Measurements from ENCODE around the gene MDM4.
"Not testable (repeated sequence)": the region's sequence is repeated elsewhere in the genome, so short reads cannot be mapped to it uniquely, and the experiment has no call there.

The MDM4 gene, protein sequence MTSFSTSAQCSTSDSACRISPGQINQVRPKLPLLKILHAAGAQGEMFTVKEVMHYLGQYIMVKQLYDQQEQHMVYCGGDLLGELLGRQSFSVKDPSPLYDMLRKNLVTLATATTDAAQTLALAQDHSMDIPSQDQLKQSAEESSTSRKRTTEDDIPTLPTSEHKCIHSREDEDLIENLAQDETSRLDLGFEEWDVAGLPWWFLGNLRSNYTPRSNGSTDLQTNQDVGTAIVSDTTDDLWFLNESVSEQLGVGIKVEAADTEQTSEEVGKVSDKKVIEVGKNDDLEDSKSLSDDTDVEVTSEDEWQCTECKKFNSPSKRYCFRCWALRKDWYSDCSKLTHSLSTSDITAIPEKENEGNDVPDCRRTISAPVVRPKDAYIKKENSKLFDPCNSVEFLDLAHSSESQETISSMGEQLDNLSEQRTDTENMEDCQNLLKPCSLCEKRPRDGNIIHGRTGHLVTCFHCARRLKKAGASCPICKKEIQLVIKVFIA

DNA sequence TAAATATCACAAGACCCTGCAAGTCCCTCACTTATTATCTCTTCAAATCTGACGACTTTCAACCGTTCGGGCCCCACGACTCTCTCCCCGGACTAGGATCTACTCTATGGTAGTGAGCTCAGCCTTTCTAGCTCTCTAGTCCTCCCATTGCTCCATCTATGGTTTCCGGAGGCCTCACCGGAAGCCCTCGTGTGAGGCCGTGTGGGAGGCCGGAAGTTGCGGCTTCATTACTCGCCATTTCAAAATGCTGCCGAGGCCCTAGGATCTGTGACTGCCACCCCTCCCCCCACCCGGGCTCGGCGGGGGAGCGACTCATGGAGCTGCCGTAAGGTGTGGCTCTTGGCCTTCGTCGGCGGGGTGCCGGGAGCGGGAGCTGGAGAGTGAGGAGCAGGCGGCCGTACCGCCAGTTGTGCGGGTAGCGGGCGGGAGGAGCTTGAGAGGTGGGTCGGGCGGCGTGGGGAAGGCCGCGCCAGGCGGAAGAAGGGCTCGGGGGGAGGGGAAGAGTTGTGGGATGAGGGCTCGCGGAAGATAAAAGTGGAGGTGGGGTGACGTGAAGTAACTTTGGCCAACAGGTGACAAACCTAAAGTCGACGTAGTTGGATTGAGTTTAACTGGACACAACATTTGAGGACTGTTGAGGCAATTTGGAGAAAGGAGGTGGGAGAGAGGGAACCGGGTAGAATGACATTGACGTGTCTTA, at the start of gene MDM4:
Gene MDM4 (plus strand): TSS at position 227 of the 700 bp plus-strand sequence. CDS start 9,113 bp downstream, outside the sequence.
- peak; percentile 77 to 88 (median 84) for DNase-seq

DNA sequence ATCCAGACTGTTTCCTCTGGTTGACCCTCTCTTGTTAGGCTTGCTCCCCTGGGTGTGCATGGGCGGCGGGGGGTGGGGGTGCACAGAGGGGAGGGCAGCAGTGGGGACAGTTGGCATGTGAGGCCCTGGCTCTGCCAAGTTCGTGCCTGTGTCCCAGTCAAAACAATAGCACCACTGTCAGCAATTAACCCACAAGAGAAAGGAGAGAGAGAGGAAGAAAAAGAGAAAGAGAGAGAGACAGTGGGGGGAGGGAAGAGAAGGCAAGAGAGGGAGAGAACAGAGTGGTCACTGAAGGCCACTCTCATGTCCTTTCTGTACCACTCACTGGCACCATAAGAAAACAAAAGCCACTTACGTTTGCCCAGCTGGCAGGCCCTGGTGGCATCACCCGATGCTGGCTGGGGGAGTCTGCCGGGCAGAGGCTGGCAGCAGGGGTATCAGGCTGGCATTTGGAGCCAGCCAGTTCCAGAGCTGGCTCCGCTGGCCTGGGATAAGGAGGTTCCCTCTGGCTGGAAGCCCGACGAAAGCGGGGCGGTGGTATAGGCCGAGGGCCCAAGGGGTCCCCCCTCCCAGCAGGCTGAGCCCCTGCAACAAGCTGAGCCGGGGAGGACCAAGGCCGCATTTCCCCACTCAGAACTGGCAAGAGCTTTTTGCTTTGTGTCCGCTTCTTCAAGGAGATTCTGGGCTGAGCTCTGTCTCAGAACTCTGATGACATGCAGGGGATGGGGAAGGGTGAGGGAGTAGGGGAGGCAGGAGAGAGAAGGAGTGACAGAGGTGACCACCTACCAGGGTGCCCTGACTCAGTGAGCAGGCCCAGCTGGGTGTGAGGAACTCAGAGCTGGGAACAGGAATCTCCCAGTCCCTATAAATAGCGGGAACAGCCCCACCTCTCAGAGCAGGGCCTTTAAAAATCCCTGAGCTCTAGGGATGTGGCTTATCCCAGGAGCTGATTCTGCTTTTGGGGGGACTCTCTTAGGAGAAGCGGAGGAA, 49.5 kb upstream of the MDM4 start:
- no peak for DNase-seq

DNA sequence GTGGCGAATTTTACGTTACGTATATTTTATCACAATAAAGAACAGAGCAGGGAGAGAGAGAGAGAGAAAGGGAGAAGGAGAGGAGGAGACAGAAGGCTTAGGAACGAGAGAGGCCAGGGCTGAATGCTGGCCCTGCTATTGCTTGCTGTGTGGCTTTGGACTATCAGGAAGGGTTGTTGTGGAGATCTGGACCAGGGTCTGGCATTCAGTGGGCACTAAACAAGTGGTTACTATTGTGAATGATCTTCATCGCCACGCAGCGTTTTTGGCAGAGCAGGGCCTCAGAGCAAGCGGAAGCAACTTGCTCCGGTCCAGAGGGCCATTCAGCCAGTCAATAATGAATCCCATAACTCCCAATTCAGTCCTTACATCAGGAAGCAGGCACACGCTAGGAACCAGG, 48.0 kb upstream of the MDM4 start:
- DNase-seq, result no peak

DNA sequence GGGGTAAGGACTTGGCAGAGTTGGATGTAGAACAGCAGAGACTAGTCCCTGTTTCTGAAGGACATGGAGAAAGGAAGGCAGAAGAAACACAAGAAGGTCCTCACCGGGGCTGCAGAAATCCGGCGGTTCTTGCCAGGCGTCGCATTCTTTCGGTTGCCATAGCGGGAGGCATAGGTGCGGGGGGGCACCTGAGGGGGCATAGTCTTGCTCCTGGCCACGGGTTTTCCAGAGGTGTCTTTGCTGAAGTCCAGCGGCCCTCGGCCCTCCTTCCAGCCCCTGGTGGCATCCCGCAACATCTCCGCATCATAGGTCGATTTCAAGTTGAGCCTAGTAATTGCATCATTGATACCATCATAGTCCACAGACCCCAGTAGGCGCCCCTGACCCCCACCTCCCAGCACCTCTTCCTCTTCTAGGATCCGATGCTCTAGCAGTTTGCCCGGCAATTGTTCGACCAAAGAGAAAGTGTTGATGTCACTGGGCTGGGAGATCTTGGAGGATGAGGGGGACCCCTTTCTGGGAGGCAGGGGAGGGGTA, 47.4 kb upstream of the MDM4 start:
- no peak for DNase-seq

DNA sequence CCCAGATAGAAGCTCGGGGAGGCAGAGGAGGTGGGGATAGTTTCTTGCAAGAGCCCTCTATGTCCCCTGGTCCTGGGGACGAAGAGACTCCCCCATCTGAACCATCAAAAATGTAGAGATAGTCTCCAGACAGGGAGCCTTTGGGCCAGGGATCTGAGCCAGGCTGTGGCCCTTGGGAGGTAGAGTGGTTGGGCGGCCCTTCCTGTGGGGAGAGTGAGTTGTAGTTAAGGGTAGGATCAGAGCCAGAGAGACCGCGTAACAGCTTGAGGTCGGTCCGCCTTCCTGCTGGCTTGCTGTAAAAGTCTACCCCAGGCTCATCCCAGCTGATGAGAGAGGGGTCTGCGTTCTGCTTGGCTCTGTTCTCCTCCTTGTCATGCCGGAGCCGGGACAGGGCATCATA, 46.9 kb upstream of the MDM4 start:
- no peak for DNase-seq

DNA sequence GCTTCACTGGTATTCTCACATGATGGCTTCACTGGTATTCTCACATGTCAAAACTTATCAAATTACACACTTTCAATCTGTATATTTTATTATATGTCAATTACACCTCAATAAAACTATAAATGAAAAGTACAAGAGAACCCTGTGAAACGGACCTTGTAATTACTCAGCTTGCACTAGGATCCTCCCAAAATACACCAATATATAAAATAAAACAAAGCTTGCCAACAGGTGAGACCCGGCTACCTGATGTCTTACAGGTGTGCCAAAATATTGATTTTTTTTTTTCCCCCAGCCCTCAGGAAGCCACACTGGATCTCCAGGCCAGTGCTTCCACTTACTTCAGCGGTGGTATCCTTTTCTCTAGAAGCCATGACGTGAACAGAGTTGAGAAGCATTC, 44.5 kb upstream of the MDM4 start:
- no peak for DNase-seq

DNA sequence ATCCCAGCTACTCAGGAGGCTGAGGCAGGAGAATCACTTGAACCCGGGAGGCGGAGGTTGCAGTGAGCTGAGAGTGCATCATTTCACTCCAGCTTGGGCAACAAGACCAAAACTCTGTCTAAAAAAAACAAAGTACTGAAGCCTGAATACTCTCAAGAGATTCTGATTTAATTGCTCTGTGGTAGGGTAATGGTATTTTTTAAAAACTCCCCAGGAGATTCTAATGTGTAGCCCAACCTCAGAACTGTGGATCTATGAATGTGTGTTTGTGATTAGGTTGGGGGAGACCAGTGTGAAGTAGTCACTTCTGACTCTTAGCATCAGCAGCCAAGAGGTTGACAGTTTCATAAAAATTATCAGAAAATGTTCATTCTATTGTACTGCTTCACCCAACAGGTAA, 43.5 kb upstream of the MDM4 start:
- DNase-seq, result no peak

DNA sequence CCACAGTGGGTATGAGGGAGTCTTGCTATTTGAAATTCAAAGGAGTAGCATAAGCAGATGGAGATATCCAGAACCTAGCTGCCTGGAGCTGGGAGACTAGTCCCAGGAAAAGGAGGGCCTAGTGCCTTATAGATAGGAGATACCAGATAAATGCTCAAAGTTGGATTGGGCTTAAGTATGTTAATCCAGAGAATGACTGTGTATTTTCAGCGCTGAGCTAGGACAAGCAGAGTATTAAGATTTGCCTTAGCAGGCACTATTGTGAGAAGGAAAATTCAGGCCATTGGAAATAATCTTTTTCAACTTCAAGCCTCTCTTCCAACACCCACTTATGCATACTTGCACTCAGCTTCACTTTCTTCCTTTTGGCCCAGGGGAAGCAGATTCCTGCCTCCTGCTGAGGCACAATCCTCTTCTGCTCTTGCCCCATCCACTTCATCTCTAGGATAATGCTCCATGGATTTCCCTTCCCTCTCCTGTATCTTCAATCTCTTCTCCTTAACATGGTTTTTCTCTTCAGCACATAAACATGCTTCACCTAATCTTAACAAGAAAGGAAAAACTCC, 42.7 kb upstream of the MDM4 start:
- no peak for DNase-seq

DNA sequence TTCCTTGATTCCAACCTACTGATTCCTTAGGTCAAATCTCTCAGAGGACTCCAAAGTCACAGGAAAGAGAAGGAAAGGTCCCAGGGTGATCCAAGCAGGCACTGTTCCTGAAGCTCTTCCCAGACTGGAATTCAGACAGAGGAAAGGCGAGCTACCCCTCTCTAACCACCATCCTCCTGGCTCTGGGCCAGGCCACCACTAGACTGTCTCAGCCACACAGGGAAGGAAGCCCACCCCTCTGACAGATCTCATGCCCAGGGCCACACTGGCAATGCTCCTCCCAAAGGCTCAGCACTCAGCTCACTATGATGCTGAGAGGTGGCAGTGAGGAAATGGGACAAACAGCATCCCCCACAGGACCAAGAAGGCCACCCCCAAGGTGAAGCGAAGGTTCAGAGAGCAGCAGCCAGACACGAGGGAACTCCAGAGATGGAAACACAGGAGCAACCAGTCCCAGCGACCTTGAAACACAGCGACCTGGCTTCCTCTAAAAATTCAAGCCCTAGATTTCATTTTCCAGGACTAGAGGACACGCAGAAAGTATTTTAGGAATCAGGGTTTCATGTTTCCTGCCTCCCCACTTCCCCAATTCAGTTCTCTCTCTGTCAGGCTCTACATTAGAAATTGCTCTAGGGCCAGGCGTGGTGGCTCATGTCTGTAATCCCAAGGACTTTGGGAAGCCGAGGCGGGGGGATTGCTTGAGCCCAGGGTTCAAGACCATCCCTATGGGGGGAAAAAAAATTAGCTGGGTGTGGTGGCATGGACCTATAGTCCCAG, 40.4 kb upstream of the MDM4 start:
- no peak for DNase-seq

DNA sequence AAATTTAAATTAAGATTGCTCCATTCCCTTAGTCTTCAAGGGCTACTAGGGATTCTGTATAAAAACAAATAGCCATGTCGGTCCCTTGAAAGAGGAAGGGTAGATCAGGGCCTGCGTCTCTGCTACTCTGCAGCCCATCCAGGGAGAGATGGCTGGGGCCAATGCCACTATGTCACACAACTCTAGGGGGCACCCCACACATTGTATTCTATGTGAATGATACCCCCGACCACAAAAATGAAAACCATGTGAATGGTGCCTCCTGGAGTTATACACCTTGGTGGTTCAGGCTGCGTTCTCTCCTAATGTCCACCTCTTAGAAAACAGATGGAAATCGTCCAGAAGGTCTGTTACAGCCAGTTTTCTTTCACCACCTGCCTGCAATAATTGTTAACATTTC, 39.6 kb upstream of the MDM4 start:
- no peak for DNase-seq

DNA sequence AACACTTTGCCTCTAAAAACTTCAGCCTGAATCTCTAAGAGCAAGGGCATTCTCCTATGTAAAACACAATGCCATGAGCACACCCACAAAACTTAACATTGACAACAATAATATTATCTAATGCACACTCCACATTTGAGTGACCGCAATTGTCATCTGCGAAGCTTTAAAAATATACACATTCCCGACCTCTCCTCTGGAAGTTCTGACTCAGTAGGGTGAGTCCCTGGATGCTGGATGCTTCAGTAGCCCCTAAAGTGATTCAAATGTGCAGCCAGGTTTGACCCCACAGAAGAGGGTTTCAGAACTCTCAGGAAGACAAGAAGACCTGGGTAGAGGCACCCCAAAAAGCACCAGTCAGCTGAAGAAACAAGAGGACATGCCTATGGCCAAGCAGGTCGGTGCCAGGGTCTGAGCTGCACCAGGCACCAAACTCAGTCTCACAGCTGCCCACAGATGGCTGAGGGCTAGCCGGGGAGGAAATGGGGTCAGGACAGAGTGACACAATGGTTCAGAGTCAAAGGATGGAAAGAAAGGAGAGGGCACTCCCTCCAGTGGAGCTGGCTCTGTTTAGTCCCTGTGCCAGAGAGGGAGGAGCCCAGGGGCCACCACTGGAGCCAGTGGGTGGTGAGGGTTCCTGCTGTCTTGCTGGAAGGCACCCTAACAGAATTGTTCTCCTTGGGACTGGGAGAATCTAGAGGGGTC, 39.0 kb upstream of the MDM4 start:
- DNase-seq, result no peak

DNA sequence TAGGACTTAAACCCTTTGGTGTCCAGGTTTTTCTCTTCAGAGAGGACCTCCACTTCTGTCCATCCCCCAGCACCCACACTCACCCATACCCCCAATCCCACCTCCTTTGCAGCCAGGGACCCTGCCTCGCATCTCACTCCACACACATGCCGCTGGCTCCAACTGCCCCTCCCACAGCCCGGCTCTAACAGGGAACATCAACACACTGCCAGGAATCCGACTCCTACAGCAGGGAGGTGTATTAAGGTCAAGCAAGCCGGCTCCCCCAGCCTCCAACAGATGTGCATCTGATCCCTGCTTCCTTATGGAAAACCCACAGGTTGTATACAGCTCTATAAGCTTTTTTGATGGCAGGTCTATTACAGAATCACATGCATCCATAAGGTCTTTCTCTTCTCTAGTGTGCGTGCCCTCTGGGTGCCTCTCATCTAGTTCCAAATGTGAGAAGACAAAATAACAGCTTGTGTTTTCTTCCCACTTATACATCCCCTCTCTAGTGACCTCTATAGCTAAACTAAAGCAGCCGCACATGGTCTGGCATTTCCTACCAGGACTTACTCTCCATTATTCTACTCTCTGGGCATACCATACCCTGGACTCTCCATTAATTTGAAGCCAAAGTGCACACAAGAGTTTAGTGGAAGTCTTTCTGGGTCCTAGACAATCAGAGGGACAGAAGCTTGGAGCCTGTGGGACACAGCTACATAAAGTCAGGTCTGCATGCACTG, 37.9 kb upstream of the MDM4 start:
- no peak for DNase-seq

DNA sequence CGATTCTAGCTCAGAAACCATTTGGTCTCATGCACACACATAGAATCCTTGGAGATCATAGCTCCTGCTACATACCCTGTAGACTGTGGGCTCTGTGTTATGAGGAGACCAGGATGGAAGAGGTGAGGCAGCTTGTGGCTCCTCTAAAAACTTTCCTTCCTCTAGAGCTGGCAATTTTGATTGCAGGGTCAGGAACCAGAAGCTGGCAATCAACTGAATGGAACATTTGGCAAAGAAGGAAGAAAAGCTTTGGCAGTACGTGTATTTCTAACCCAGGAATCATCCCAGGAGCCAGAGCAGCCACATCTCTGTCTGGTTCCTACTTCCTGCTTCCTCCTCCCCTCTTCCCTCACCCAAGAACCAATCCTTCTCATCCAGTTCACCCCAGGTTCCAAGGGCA, 37.3 kb upstream of the MDM4 start:
- DNase-seq, result no peak

DNA sequence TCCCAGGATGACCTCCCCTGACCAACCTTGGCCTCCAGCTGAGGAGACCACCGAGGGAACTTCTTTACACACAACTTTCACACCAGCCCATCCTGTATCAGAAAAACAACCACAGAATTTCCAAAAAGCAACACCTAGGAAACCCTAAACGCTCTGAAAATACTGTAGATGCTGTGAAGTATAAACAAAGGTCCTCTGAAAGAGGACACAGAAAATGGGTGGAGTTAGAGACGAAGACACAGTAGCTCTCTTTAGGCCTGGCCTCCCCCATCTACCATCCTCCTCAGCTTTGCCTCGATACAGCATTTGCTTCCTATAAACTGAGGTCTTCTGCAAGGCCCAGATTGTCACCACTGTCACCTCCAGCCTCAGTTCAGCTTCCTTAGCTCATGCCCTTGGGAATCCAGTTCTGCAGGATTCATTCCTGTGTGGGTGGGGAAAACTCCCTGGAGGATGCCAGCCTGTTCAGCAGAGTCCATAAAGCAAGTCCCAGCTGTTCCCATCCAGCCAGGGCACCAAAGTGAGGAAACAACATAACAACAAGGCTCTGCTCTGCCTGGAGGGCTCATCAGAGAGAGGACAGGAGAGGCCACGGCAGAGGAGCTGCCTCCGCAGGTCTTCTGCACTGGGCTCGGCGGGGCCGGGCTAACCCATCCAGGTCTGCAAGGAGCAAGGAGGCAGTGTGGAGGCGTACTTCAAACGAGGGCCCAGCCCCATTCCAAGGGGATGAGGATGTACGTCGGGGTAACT, 36.6 kb upstream of the MDM4 start:
- no peak for DNase-seq

DNA sequence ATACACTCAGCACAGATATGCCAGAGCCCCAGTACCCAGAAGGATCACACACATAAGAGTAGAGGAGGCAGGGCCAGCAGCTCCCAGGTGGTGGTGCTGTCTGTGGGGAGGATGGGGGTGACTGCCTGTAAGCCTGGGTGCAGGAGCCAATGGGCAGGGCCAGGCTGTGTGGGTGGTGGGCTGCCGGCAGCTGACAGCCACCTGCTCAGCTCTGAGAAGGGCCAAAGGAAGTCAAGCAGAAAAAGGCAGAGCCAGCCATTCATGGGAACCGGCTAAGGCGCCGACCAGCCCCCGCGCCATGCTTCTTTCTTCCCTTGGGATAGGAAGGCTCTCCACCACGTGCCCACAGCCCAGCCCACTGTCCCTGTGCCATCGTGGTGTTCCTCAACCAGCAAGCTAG, 35.7 kb upstream of the MDM4 start:
- DNase-seq, result no peak

DNA sequence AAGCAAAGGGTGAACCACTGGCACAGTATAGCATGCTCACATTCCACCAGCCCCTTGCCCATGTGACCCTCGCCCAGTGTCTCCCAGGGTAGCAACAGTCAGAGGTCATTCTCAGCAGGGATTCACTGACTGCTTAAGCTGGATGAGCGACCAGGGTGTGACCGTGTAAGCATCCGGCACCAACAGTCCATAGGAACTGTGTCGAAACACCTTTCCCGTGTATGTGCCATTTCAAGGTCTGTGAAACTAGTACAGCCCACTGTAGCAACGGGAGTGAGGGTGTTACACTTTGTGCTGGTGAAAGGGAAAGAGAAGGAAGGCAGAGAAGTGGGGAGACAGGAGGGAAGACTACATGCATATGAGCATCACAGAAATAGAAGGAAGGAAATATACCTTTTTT, 32.4 kb upstream of the MDM4 start:
- DNase-seq, result no peak

DNA sequence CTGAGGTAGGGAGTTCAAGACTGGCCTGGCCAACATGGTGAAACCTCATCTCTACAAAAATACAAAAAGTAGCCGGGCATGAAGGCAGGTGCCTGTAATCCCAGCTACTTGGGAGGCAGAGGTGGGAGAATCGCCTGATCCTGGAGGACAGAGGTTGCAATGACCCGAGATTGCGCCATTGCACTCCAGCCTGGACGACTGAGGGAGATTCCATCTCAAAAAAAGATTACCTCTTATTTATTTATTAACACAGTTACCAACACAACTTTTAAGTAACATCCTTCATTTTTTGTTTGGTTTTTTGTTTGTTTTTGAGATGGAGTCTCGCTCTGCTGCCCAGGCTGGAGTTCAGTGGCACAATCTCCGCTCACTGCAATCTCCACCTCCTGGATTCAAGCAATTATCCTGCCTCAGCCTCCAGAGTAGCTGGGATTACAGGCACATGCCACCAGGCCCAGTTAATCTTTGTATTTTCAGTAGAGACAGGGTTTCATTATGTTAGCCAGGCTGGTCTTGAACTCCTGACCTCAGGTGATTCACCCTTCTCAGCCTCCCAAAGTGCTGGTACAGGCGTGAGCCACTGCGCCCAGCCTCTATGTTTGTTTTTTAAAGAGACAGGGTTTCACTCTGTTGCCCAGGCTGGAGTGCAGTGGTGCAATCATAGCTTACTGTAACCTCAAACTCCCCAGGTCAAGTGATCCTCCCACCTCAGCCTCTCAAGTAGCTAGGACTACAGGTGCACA, 29.5 kb upstream of the MDM4 start:
- not testable (repeated sequence) for DNase-seq

DNA sequence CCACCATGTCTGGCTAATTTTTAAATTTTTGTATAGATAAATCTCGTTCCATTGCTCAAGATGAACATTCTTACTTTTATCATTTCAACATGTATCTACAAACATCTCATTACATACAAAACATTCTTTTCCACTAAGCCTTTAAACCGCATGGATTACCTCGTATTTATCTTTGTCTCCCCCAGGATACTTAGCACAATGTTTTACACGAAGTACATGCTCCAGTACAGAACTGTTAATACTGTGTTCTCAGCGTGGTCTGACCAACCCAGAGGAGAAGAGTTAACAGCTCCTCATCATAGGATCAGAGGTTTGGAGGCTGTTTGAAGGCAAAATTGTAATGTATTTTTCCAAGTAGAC, 29.0 kb upstream of the MDM4 start:
- no peak for DNase-seq

DNA sequence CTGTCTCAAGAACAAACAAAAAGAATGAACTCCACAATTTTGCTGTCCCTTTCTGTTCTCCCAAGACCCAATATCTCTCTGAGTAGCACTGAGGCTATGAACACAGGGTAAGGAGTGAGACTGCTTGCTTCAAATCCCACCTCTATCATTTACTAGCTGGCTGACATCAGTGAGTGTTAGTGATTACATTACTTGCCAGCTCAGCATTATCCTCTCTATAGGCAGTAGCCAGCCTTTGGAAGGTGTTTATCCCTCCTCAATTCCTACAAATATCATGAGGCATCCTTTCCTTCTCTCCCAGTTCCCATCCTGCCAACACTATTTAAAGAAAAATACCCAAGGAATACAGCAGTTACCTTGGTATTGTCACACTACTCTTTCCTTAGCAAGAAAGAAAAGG, 24.6 kb upstream of the MDM4 start:
- DNase-seq, result no peak

All from activated naive CD4-positive, alpha-beta T cell (primary cell).